Measurements from ENCODE around the gene ATXN7L1.
"Not testable (repeated sequence)": the region's sequence is repeated elsewhere in the genome, so short reads cannot be mapped to it uniquely, and the experiment has no call there.

Gene ATXN7L1

DNA sequence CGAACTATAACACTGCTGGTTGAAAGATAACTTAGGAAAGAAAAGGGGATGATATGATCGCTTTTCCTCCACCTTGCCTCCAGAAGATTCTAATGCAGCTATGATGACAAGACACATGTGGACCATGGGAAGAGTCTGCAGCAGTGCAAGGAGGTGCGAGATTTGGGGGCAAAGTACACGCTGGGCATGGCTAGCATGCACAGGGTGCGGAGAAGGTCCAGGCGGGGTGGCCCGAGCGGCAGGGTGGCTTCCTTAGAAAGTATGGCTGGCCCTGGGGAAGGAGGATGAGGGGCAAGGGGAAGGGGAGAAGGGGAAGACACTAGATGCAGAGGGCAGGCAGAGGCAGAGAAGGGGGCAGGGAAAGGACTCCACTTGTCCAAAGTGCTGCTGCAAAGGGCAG is 15.6 kb downstream of the ATXN7L1 start:
- no peak for DNase-seq (ENCODE audit: low spot score)

DNA sequence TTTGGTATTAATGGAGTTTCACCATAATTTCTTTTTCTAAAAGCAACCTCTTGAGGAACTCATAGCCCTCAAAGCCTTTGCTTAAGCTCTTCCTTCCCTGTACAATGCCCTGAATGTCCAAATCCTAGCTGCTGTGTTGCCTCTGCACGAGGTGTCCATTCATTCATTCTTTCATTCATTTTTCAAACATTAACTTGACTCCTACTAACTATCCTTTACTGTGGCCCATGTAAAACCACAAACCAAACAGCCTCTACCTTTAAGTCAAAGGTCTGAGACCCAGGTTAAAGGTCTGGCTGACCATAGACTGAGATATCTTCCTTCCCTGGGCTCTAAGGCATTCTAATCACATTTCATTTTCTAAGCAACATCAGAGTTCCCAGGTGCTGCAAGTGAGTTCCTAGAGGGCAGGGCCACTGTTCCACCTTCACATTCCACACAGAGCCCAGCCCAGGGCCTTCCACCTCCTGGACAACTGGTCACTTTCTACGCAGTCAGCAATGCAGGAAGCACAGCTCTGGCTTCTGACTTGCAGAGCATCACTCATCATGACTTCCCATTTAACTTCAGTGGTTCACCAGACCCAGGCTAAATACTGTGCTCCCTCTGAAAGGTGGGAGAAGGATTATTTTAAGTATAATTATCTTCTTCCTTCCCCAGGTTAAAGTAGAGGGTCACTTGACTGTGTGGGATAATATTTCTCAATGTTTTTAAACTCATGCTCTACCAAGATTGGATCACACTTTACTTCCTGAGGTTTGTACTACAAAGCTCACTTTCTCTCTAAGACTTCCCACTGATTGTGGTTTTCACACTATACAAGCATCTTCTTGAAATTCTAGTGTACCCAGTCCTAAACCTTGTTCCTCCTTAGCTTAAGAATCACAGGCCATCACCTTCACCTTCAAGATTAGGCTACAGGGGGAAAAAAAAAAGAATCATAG is 19.1 kb downstream of the ATXN7L1 start:
- no peak for DNase-seq (ENCODE audit: low spot score)

DNA sequence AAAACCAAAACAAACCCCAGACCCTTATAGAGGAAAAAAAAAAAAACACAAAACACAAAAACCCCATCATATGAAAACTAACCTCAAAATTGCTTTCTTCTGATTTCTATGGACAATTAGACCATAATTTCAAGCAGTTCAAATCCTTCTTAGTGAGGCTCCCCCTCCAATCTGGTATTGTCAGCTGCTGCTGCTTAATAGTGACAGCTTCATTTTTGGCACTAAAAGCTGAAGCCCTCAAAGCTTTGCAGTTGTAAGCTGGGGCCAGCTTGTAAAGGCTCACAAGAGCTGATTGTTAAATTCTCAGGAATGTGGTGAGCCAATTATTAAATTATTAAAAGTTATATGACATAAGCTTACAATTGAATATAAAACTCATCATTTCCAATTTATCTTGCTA is 21.9 kb downstream of the ATXN7L1 start:
- peak; percentile 16 for DNase-seq (ENCODE audit: low spot score)

- no peak for DNase-seq (ENCODE audit: low spot score)
Measured at GRCh38 chr7:105853931-105854419, 22.4 kb downstream of the ATXN7L1 start.

DNA sequence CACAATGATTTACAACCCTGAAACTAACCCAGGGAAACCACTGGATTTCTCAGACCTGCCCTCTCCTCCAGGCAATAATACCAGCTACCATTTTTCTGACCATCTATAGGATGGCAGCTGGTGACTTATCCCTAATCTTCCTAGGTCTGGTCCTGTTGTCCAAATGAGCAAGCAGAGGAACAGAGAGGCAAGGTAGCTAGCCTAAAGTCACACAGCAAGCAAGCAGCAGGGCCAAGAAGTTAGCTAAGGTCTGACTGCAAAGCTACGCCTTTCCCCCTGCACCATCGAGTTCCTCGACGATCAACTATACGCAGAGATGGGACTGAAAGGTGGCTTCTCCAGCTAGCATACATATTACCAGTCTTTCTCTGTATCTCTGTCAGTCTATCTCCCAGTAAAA is 25.3 kb downstream of the ATXN7L1 start:
- DNase-seq (ENCODE audit: low spot score), result no peak

DNA sequence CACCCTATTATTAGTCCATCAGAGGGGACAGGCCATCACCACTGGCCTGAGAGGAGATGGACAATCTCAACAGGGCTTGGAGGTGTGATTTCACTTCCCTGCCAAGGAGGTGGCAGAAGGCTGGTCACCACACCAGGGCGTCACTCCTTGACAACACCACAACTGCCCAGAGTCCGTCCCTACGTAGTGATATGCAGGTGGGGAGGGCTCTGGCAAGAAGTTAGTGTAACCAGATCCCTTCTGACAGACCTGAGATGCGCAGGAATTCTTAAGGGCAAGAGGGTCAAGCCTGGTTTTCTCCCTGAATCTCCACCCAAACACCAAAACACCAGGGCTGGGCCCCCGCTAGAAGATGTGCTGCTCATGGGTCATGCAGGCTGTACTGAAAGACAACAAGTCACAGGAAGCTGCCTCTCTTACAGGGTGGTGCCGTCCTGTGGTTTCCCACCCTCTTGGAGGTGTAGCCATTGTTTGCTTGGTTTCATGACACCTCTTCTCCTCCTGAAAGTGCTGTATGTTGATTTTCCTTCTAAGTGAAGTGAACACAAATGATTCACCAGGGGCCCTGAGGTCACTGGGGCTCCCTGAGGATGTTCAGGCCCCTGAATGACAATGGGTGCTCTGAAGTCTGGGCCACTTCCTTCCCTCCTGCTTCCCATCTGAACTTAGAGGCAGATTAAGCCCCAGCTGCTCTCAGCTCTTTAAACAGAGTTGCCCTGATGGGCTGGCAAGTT is 27.1 kb downstream of the ATXN7L1 start:
- no peak for DNase-seq (ENCODE audit: low spot score)

GRCh38 chr7:105846404-105846803 is 30.0 kb downstream of the ATXN7L1 start:
- no peak for DNase-seq (ENCODE audit: low spot score)

DNA sequence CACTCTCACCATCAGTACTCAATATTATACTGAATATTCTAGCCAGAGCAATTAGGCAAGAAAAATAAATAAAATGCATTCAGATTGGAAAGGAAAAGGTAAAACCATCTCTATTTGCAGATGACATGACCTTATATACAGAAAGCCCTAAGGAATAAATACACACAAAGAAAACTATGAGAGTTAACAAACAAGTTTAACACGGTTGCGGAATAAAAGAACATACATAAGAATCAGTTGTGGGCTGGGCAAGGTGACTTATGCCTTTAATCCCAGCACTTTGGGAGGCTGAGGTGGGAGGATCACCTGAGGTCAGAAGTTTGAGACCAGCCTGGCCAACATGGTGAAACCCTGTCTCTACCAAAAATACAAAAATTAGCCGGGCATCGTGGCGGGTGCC is 31.7 kb downstream of the ATXN7L1 start:
- DNase-seq (ENCODE audit: low spot score), result not testable (repeated sequence)

DNA sequence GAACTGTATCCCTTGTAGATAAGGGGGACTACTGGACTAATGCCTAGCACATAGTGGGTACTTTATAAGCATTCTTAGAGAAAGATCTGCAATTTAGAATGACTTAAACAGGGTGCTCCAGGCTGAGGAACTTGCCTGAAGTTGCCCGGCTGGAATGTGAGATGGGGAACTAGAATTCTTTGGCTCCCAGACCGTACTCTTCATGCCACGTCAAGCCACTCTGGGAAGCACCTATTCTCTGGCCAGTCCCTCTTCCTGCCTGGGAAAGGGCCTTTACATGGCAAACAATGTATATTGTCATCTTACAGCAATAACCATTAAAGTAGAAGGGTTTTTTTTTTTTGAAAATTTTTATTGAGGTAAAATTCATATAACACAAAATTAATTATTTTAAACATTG is 34.5 kb downstream of the ATXN7L1 start:
- no peak for DNase-seq (ENCODE audit: low spot score)

DNA sequence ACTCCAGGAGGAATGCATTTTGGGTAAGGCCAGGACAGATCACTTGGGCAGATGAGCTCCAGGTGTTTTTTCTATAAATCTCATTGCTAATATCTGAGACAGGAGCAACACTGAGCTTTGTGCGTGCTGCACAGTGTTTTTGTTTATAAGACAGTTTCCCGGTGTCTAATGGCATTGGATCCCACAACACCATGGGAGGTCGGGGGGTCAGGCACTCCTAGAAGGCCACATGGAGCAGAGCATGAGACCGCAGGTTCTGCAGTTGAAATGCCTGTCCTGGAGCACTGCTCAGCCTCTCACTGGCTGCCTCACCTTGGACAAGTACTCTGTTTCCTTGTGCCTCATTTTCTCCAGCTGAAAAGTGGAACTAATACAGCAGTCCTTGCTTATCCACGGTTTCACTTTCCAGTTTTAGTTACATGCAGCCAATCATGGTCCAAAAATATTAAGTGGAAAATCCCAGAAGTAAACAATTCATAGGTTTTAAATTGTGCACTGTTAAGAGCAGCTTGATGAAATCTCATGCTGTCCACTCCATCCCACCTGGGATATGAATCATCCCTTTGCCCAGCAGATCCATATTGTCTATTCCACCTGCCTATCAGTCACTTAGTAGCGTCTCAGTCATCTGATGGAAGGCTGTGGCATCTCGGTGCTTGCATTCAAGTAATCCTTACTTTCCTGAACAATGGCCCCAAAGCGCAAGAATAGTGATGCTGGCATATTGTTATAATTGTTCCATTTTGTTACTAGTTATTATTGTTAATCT is 35.2 kb downstream of the ATXN7L1 start:
- DNase-seq (ENCODE audit: low spot score), result no peak

- no peak for DNase-seq (ENCODE audit: low spot score)
Measured at GRCh38 chr7:105839266-105839665, 37.1 kb downstream of the ATXN7L1 start.

- DNase-seq (ENCODE audit: low spot score), result no peak
Measured at GRCh38 chr7:105838627-105839231, 37.7 kb downstream of the ATXN7L1 start.

DNA sequence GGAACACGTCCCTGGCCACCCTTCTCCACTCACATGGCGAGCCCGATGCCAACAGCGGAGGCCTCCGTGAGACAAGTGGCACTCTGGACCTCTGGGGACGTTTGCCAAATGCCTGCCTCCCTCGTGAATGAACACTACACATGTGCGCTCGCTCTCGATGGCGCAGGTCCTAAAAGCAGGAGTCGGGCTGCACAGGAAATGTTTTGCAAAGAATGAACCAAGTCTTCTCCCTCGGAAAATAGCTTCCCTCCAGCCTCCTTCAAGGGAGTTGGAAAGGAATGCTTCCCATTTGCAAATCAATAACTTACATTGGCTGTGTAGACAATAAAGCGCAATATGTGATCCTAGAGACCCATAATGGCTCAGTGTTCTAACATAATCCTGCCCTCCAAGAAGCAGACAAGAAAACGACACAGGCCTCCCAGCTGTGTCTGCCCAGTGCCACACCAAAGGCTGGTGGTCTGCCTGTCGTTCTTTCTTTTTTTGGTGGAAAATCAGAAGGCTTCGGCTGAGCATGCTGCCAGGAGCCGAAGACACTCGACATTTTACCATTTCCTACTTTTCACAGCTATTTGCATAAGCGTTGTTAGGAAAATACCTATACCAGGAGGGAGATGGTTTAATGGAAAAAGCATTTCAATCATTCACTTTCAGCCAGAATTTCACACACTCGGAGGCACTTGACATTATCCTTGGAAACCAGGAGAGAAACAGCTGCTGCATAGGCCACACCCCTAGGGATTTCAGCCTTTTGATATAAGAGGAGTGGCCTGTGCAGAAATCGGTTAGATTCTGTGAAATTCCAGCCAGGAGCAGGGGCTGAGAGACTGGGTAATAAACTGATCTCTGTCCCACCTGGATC is 38.4 kb downstream of the ATXN7L1 start:
- DNase-seq (ENCODE audit: low spot score), result peak; percentile 42

GRCh38 chr7:105835441-105835840 is 41.0 kb downstream of the ATXN7L1 start:
- no peak for DNase-seq (ENCODE audit: low spot score)

GRCh38 chr7:105831824-105832535 is 44.4 kb downstream of the ATXN7L1 start:
- DNase-seq (ENCODE audit: low spot score), result no peak

- no peak for DNase-seq (ENCODE audit: low spot score)
Measured at GRCh38 chr7:105831302-105831620, 45.1 kb downstream of the ATXN7L1 start.

DNA sequence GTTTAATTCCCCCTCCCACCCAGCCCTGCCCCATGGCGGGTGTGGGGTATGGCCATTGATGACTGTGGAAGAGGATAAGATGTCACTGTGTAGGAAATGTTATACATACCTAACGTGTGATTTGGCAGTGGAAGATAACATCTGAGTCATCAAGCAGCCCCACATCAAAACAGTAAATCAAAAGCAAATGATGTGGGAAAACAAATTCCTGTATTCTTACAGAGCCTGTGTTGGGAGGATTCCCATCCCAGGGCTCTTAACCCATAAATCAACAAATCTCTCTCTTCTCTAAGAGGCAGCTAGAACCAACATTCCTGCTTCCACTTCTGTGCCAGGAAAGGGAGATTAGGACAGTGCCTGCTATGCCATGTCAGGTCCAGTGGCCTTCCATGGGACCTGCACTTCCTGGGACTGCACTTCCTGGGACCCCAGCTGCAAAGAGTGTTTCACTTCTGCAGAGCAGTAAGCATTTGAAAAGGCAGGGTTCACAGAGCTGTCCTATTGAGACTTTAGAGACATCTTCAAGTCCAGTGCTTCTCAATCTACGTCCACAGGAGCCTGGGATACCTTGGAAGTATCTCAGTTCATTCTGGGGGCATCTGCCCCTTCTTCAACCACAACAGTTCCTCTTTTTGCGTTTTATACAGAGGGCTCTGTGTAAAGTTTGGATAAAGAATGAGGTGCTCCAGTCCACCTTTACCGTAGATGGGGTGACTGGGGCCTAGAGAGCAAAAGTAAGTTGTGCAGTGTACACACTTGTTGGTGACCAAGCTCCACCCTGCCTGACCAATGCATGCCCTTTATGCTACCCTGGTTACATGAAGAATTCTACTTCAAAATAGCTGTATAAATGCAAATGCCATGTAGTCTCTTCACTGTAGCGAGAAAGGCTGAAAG is 45.7 kb downstream of the ATXN7L1 start:
- DNase-seq (ENCODE audit: low spot score), result no peak

DNA sequence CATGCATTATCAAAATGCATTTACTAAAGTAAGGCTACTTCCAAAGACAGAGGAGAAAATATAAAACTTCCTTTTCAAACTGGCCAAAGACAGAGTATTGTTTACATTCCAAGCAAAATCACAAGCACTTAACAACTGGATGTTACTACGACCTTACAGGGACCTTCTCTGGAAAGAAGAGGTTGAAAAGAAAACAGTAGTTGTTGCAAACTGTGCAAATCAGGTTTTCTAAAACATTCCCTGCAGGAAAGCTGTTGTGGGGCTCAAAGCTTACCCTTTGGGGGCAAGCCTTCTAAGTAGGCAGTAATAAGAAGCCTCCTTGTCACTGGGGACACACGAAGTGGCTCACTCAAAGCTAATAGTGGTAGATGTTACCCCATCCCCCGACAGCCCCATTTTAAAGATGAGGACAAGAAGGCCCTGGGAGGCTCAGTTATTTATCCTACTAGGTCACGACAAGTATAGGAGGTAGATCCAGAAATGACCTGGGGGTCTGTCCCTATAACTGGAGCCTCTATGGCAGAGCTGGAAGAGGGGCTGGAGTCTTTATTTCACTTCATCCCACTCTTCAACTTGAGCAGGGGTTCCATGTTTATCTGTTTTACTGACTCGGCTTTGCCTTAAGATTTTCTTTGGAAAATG is 46.6 kb downstream of the ATXN7L1 start:
- no peak for DNase-seq (ENCODE audit: low spot score)

GRCh38 chr7:105828141-105828540 is 48.3 kb downstream of the ATXN7L1 start:
- DNase-seq (ENCODE audit: low spot score), result no peak
